Neural cell (in vitro differentiated cells): ENCODE data around the gene DSEL. TPM values are rescaled to one million over a fixed set of nuclear protein-coding genes. Genes with fewer than 3 reads are reported as not detected.

Experiments used
- H2AFZ ChIP-seq: fragments of 200-600, 300-800 bp; sonication (generic), shearing (Covaris generic); 2 replicates; pipeline ENCODE4 v1.6.0; 2014; ENCODE audit warnings: low read depth, mild to moderate bottlenecking, antibody characterized with exemption, low read length, moderate library complexity
- H3F3A ChIP-seq: fragments of 200-600 bp; shearing (Covaris generic); 2 replicates; pipeline ENCODE4 v1.6.1; 2016; ENCODE audit warnings: mild to moderate bottlenecking, moderate library complexity, mixed read lengths, antibody characterized with exemption, low read length; ENCODE audit not compliant: insufficient read depth, poor library complexity, severe bottlenecking
- H3K27ac ChIP-seq: fragments of 200-600, 300-800 bp; sonication (generic), shearing (Covaris generic); 2 replicates; pipeline ENCODE4 v1.5.1; 2014; ENCODE audit warnings: mild to moderate bottlenecking, low read length, moderate library complexity
- H3K27me3 ChIP-seq: fragments of 300-800, 200-600 bp; sonication (generic), shearing (Covaris generic); 2 replicates; pipeline ENCODE4 v1.6.0; 2014; ENCODE audit warnings: mild to moderate bottlenecking, low read depth, low read length, moderate library complexity; ENCODE audit not compliant: insufficient read depth
- H3K36me3 ChIP-seq: fragments of 300-800, 200-600 bp; sonication (generic), shearing (Covaris generic); 2 replicates; pipeline ENCODE4 v1.5.1; 2014; ENCODE audit warnings: mild to moderate bottlenecking, antibody characterized with exemption, low read length, moderate library complexity; ENCODE audit not compliant: insufficient read depth
- H3K4me2 ChIP-seq: fragments of 300-800, 200-600 bp; sonication (generic), shearing (Covaris generic); 2 replicates; pipeline ENCODE4 v1.6.0; 2014; ENCODE audit warnings: mild to moderate bottlenecking, low read length
- H3K4me3 ChIP-seq: fragments of 300-800, 200-600 bp; sonication (generic), shearing (Covaris generic); 2 replicates; pipeline ENCODE4 v1.5.1; 2014; ENCODE audit warnings: mild to moderate bottlenecking, low read length, moderate library complexity
- H3K79me2 ChIP-seq: fragments of 200-600 bp; shearing (Covaris generic); replicated peaks from 2 replicates; pipeline ENCODE4 v1.6.0; 2014; ENCODE audit warnings: mild to moderate bottlenecking, low read length, moderate library complexity; ENCODE audit not compliant: insufficient read depth
- H3K9ac ChIP-seq: fragments of 300-800, 200-600 bp; sonication (generic), shearing (Covaris generic); 2 replicates; pipeline ENCODE4 v1.6.1; 2016; ENCODE audit warnings: mild to moderate bottlenecking, low read length, mixed read lengths
- H3K9me2 ChIP-seq: fragments of 200-600 bp; shearing (Covaris generic); 2 replicates; pipeline ENCODE4 v1.6.1; 2016; ENCODE audit warnings: mild to moderate bottlenecking, low read length, mixed read lengths; ENCODE audit not compliant: insufficient read depth
- H3K9me3 ChIP-seq: fragments of 200-600, 300-800 bp; sonication (generic), shearing (Covaris generic); 2 replicates; pipeline ENCODE4 v1.6.1; 2016; ENCODE audit warnings: mild to moderate bottlenecking, mixed run types, low read length, moderate library complexity, mixed read lengths
- H4K20me1 ChIP-seq: fragments of 200-600 bp; shearing (Covaris generic); 2 replicates; pipeline ENCODE4 v1.6.1; 2016; ENCODE audit warnings: mild to moderate bottlenecking, mixed run types; ENCODE audit not compliant: insufficient read depth
- EP300 ChIP-seq: fragments of 450-650 bp; conservative IDR thresholded peaks from 2 replicates; pipeline ENCODE4 v1.6.1; 2014; ENCODE audit warnings: antibody characterized with exemption, mild to moderate bottlenecking, moderate library complexity; ENCODE audit not compliant: poor library complexity, severe bottlenecking
- EZH2 ChIP-seq: fragments of 200-600, 300-800 bp; shearing (Covaris generic), sonication (generic); IDR thresholded peaks from 2 replicates; pipeline ENCODE4 v1.6.1; 2014; ENCODE audit warnings: antibody characterized with exemption, low read length, borderline replicate concordance, mild to moderate bottlenecking; ENCODE audit not compliant: insufficient read depth, poor library complexity, severe bottlenecking
- MXI1 ChIP-seq: fragments of 450-650 bp; conservative IDR thresholded peaks from 2 replicates; pipeline ENCODE4 v1.6.1; 2014; ENCODE audit warnings: antibody characterized with exemption, mild to moderate bottlenecking; ENCODE audit not compliant: poor library complexity, severe bottlenecking
- POLR2AphosphoS5 ChIP-seq: IDR thresholded peaks from 2 replicates; pipeline ENCODE4 v1.6.1; 2012
- RAD21 ChIP-seq: fragments of 450-650 bp; conservative IDR thresholded peaks from 2 replicates; pipeline ENCODE4 v1.6.1; 2014; ENCODE audit warnings: antibody characterized with exemption, mild to moderate bottlenecking, moderate library complexity
- SMC3 ChIP-seq: fragments of 450-650 bp; conservative IDR thresholded peaks from 2 replicates; pipeline ENCODE4 v1.6.1; 2014; ENCODE audit warnings: antibody characterized with exemption, mild to moderate bottlenecking, moderate library complexity; ENCODE audit not compliant: poor library complexity
- TAF1 ChIP-seq: IDR thresholded peaks from 2 replicates; pipeline ENCODE4 v1.6.1; 2012; ENCODE audit warnings: low read depth
- polyA plus RNA-seq: library from polyadenylated mRNA; depleted of rRNA; stranded (reverse); fragments of >200 nt; gene quantifications from 2 replicates; pipeline ENCODE4 v1.2.3, GENCODE V29; 2014
- TF ChIP-seq, protein P1 (sequence below): fragments of 450-650 bp; IDR thresholded peaks from 2 replicates; pipeline ENCODE4 v1.5.1; 2014; ENCODE audit warnings: antibody characterized with exemption, mild to moderate bottlenecking, moderate library complexity; ENCODE audit not compliant: poor library complexity, severe bottlenecking
- TF ChIP-seq, protein P2 (sequence below): IDR thresholded peaks from 2 replicates; pipeline ENCODE4 v1.6.1; 2012; ENCODE audit warnings: borderline replicate concordance

DSEL gene
- polyA plus RNA-seq, 1 donor from 2014 or later = 31.2 TPM

DNA sequence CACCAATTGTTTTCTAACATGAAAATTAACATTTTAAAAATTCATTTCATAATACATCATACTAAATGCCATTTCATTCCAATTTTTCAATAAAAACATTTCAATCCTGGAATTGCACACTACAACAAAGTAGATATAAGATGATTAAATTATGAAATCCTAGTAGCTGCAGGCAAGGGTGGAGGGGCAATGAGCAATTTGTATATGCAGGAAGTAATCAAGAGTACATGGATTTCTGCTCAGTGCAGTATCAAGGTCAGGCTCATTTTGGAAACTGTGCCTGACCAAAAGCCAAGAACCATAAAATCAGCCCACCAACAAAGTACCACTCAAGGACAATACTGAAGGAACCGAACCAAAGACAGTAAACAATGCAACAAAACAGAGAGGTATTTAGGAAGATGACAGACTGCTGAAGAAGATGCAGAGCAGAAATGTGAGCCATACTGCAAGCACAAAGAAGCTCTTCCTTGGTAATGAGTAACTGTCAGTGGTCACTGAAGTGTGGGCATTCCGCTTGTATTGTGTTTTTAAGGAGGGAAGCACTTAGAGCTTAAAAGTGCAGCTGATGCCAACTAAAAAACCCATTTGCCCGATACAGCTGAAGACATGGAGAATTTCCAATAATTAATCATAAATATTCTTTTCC lies 34.5 kb upstream of the DSEL start:
- H4K20me1 ChIP-seq = no peaks in the 10 kb centered on the region
- H3K9me2 ChIP-seq = no peaks in the 10 kb centered on the region
- H3F3A ChIP-seq = no peaks in the 10 kb centered on the region
- H3K79me2 ChIP-seq = no peaks in the 10 kb centered on the region
- H3K27me3 ChIP-seq = no peaks in the 10 kb centered on the region
- H3K4me2 ChIP-seq = no peak overlapping the region
- no peaks in the 10 kb centered on the region for H3K36me3 ChIP-seq
- H3K4me3 ChIP-seq = no peak overlapping the region
- H3K9ac ChIP-seq = no peak overlapping the region
- no peak overlapping the region for H2AFZ ChIP-seq
- no peak overlapping the region for H3K27ac ChIP-seq
- no peaks in the 10 kb centered on the region for H3K9me3 ChIP-seq
- TF ChIP-seq, protein P1, sequence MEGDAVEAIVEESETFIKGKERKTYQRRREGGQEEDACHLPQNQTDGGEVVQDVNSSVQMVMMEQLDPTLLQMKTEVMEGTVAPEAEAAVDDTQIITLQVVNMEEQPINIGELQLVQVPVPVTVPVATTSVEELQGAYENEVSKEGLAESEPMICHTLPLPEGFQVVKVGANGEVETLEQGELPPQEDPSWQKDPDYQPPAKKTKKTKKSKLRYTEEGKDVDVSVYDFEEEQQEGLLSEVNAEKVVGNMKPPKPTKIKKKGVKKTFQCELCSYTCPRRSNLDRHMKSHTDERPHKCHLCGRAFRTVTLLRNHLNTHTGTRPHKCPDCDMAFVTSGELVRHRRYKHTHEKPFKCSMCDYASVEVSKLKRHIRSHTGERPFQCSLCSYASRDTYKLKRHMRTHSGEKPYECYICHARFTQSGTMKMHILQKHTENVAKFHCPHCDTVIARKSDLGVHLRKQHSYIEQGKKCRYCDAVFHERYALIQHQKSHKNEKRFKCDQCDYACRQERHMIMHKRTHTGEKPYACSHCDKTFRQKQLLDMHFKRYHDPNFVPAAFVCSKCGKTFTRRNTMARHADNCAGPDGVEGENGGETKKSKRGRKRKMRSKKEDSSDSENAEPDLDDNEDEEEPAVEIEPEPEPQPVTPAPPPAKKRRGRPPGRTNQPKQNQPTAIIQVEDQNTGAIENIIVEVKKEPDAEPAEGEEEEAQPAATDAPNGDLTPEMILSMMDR = no peak
- no peak for TF ChIP-seq EZH2
- TF ChIP-seq TAF1 = no peak
- TF ChIP-seq EP300 = no peak
- no peak for TF ChIP-seq POLR2AphosphoS5
- no peak for TF ChIP-seq RAD21

DNA sequence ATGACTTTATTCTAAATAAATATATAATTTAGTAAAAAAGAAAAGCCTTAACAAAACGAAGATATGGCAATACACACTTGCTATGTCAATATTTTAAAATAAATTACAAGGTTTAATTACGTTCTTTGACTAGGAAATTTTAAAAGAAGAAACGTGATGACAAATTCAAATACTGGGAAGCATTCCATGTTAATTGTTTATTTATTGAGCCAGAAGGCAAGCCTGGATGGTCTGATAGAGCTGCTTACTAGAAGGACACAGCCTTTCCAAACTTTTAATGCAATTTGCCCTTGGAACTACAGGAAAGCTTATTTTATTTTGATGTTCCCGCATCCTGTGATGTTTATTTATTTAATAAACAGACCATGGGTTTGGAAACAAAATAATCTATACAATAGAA lies 33.4 kb upstream of the DSEL start:
- Histone ChIP-seq H4K20me1 (no peaks in the 10 kb centered on the region), H3K4me3 (no peak overlapping the region), H3K9ac (no peak overlapping the region), H2AFZ (no peak overlapping the region), H3F3A (no peaks in the 10 kb centered on the region), H3K36me3 (no peaks in the 10 kb centered on the region), H3K4me2 (no peak overlapping the region), H3K79me2 (no peaks in the 10 kb centered on the region), H3K27me3 (no peaks in the 10 kb centered on the region), H3K27ac (no peak overlapping the region), H3K9me3 (no peaks in the 10 kb centered on the region), H3K9me2 (no peaks in the 10 kb centered on the region)
- TF ChIP-seq, protein P1 = no peak
- no peak for TF ChIP-seq TAF1

DNA sequence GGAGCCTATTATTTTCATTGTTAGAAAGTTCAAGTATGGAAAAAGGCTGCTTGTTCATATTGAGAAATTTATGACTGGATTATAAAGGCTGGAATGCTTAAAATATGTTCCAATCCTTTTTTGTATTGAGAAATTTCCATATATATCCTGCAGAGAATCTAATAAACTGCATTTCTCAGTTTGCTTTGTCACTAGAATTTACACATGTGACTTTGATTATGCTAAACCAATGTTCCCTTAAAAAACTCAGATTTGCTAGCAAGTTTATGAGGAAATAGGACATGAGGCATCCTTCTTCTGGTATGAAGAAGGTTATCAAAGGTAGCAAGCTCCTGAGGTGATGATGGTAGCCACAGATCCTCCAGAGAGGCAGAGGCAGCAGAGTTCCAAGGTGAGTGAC lies 29.2 kb upstream of the DSEL start:
- Histone ChIP-seq H3K27ac (no peak overlapping the region), H3K9me3 (no peaks in the 10 kb centered on the region), H3K36me3 (no peaks in the 10 kb centered on the region), H3K9ac (no peak overlapping the region), H3K4me2 (no peak overlapping the region), H3F3A (no peaks in the 10 kb centered on the region), H3K9me2 (no peaks in the 10 kb centered on the region), H2AFZ (no peak overlapping the region), H3K4me3 (no peak overlapping the region), H3K27me3 (no peaks in the 10 kb centered on the region), H4K20me1 (no peaks in the 10 kb centered on the region), H3K79me2 (no peaks in the 10 kb centered on the region)
- TF ChIP-seq SMC3 = no peak
- TF ChIP-seq EZH2 = no peak
- TF ChIP-seq, protein P1 = no peak
- TF ChIP-seq, protein P2, sequence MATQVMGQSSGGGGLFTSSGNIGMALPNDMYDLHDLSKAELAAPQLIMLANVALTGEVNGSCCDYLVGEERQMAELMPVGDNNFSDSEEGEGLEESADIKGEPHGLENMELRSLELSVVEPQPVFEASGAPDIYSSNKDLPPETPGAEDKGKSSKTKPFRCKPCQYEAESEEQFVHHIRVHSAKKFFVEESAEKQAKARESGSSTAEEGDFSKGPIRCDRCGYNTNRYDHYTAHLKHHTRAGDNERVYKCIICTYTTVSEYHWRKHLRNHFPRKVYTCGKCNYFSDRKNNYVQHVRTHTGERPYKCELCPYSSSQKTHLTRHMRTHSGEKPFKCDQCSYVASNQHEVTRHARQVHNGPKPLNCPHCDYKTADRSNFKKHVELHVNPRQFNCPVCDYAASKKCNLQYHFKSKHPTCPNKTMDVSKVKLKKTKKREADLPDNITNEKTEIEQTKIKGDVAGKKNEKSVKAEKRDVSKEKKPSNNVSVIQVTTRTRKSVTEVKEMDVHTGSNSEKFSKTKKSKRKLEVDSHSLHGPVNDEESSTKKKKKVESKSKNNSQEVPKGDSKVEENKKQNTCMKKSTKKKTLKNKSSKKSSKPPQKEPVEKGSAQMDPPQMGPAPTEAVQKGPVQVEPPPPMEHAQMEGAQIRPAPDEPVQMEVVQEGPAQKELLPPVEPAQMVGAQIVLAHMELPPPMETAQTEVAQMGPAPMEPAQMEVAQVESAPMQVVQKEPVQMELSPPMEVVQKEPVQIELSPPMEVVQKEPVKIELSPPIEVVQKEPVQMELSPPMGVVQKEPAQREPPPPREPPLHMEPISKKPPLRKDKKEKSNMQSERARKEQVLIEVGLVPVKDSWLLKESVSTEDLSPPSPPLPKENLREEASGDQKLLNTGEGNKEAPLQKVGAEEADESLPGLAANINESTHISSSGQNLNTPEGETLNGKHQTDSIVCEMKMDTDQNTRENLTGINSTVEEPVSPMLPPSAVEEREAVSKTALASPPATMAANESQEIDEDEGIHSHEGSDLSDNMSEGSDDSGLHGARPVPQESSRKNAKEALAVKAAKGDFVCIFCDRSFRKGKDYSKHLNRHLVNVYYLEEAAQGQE = no peak
- no peak for TF ChIP-seq MXI1
